H1 (cell line): ENCODE measurements around the gene SPECC1.

ENCODE experiments used
- CBX5 ChIP-seq: fragments of 300-800, 300-1000 bp; sonication (generic); IDR thresholded peaks from 2 replicates; pipeline ENCODE4 v1.7.1; 2016; ENCODE audit warnings: antibody characterized with exemption, low read length, low read depth
- CBX8 ChIP-seq: fragments of 300-800, 300-1000 bp; sonication (generic); IDR thresholded peaks from 2 replicates; pipeline ENCODE4 v1.7.1; 2016; ENCODE audit warnings: low read depth, low read length, borderline replicate concordance
- HDAC2 ChIP-seq, 2 experiments: fragments of 300-600 bp in 1 of 2; sonication (generic) in 1 of 2; IDR thresholded peaks; 2 replicates each; pipeline ENCODE4 v1.6.1; 2011 to 2012; ENCODE audit warnings: low read depth in 2 of 2, low read length in 2 of 2, mild to moderate bottlenecking in 2 of 2, moderate library complexity in 2 of 2, borderline replicate concordance in 1 of 2, inconsistent platforms in 1 of 2
- TAF1 ChIP-seq: IDR thresholded peaks from 2 replicates; pipeline ENCODE4 v1.6.1; 2011; ENCODE audit warnings: mild to moderate bottlenecking, low read depth, low read length

- TF ChIP-seq TAF1 (no peak), CBX5 (no peak), CBX8 (no peak), HDAC2 (IDR thresholded peaks at IDR 0.05; ENCODE audit: borderline replicate concordance in 1 of 2, low read depth in 2 of 2, low read length in 2 of 2) (no peak)
These were observed 233.1 kb downstream of the SPECC1 start for GRCh38 chr17:20242271-20242670.
